Endothelial cell of umbilical vein (primary cell): ENCODE measurements around the gene CYP2C18. TPM values are rescaled to one million over a fixed set of nuclear protein-coding genes. Genes with fewer than 3 reads are reported as not detected.

Source experiments
- BruUV-seq: library from RNA; stranded (reverse); fragments of 400-500 nt; replicated peaks from 2 replicates; lab custom pipeline; 2021; lab: Mats Ljungman, UMichigan
- CTCF ChIA-PET: fragments of 300-600, 350-600 bp; sonication (Branson Sonifier 250); formaldehyde crosslinking; loops from one replicate; lab custom pipeline; 2021; ENCODE audit warnings: antibody characterized with exemption, inconsistent platforms; lab: Charles Lee
- POLR2A ChIA-PET: fragments of 300-600, 350-600 bp; sonication (Branson Sonifier 250); formaldehyde crosslinking; loops from one replicate; lab custom pipeline; 2021; ENCODE audit warnings: antibody characterized with exemption, inconsistent platforms; lab: Charles Lee
- DNase-seq: peaks from one replicate; pipeline ENCODE4 v3.0.0-alpha.2; 2011; ENCODE audit warnings: low read depth, low spot score
- FAIRE-seq: peaks from 2 replicates; lab custom pipeline; 2011; peaks lifted over from hg19 to GRCh38; lab: Jason Lieb, UNC
- H2AFZ ChIP-seq: 2 replicates; pipeline ENCODE4 v1.6.0; 2012; ENCODE audit warnings: low read depth, low read length, control low read depth, inconsistent platforms
- H3K27ac ChIP-seq: 2 replicates; pipeline ENCODE4 v1.5.1; 2011; ENCODE audit warnings: low read depth, mild to moderate bottlenecking, control low read depth, low read length, moderate library complexity; ENCODE audit not compliant: insufficient read depth
- H3K27me3 ChIP-seq, 2 experiments: 2 replicates each; pipeline versions ENCODE4 v1.6.0 to v1.6.1; 2011; ENCODE audit warnings: low read length in 2 of 2, mixed read lengths in 1 of 2; ENCODE audit not compliant: control insufficient read depth in 2 of 2, insufficient read depth in 2 of 2
- H3K36me3 ChIP-seq, 2 experiments: 2 replicates in 1 of 2; 3 replicates in 1 of 2; pipeline ENCODE4 v1.5.1; 2011; ENCODE audit warnings: low read length in 2 of 2, mild to moderate bottlenecking in 1 of 2, moderate library complexity in 1 of 2; ENCODE audit not compliant: control insufficient read depth in 2 of 2, insufficient read depth in 2 of 2; ENCODE audit errors: extremely low read depth in 1 of 2
- H3K4me1 ChIP-seq: 3 replicates; pipeline ENCODE4 v1.5.1; 2011; ENCODE audit warnings: mild to moderate bottlenecking, low read length; ENCODE audit not compliant: control insufficient read depth, insufficient read depth; ENCODE audit errors: extremely low read depth
- H3K4me2 ChIP-seq: 2 replicates; pipeline ENCODE4 v1.6.1; 2011; ENCODE audit warnings: low read length, control low read depth, mixed read lengths; ENCODE audit not compliant: insufficient read depth
- H3K4me3 ChIP-seq, 3 experiments: fragments of 200-600 bp in 1 of 3; sonication (generic), shearing (Covaris generic) in 1 of 3; replicated peaks in 1 of 3; 2 replicates each; pipeline ENCODE4 v1.5.1; 2011 to 2016; ENCODE audit warnings: control low read depth in 3 of 3, low read length in 3 of 3, mild to moderate bottlenecking in 2 of 3, inconsistent platforms in 1 of 3, low read depth in 1 of 3, moderate library complexity in 1 of 3; ENCODE audit not compliant: insufficient read depth in 1 of 3
- H3K79me2 ChIP-seq: 2 replicates; pipeline ENCODE4 v1.6.0; 2012; ENCODE audit warnings: low read length, inconsistent platforms; ENCODE audit not compliant: control insufficient read depth, insufficient read depth
- H3K9ac ChIP-seq: replicated peaks from 2 replicates; pipeline ENCODE3; 2011; ENCODE audit warnings: low read length, control low read depth; ENCODE audit not compliant: insufficient read depth; ENCODE audit errors: extremely low read depth
- H3K9me1 ChIP-seq: replicated peaks from 3 replicates; pipeline ENCODE4 v1.6.0; 2011; ENCODE audit warnings: mild to moderate bottlenecking, low read length; ENCODE audit not compliant: control insufficient read depth, insufficient read depth; ENCODE audit errors: extremely low read depth
- H3K9me3 ChIP-seq: replicated peaks from 2 replicates; pipeline ENCODE4 v1.5.1; 2012; ENCODE audit warnings: low read length, inconsistent platforms; ENCODE audit not compliant: control insufficient read depth, insufficient read depth
- H4K20me1 ChIP-seq: replicated peaks from 2 replicates; pipeline ENCODE3; 2011; ENCODE audit warnings: mild to moderate bottlenecking, low read length; ENCODE audit not compliant: control insufficient read depth, insufficient read depth; ENCODE audit errors: extremely low read depth
- CTCF ChIP-seq, 2 donors: IDR thresholded peaks; 1 replicate in 1 of 2; 2 replicates in 1 of 2; pipeline ENCODE4 v1.5.1; 2011; ENCODE audit warnings: low read length in 2 of 2, mild to moderate bottlenecking in 2 of 2, moderate library complexity in 2 of 2, control low read depth in 1 of 2, inconsistent platforms in 1 of 2, low read depth in 1 of 2; ENCODE audit not compliant: insufficient read depth in 1 of 2; ENCODE audit errors: extremely low read depth in 1 of 2
- EZH2 ChIP-seq: IDR thresholded peaks from 2 replicates; pipeline ENCODE4 v1.6.1; 2012; ENCODE audit warnings: borderline replicate concordance, low read depth, mild to moderate bottlenecking, moderate library complexity, low read length, inconsistent platforms; ENCODE audit not compliant: severe bottlenecking
- FOS ChIP-seq: IDR thresholded peaks from 2 replicates; pipeline ENCODE4 v1.6.1; 2011; ENCODE audit warnings: mild to moderate bottlenecking, low read length, moderate library complexity, borderline replicate concordance; ENCODE audit not compliant: insufficient read depth
- GATA2 ChIP-seq: IDR thresholded peaks from 2 replicates; pipeline ENCODE4 v1.7.0; 2011; ENCODE audit warnings: low read depth, mild to moderate bottlenecking, moderate library complexity, mixed read lengths, low read length; ENCODE audit not compliant: insufficient read length, insufficient read depth
- JUN ChIP-seq: IDR thresholded peaks from 2 replicates; pipeline ENCODE4 v1.6.1; 2011; ENCODE audit warnings: borderline replicate concordance, low read depth; ENCODE audit not compliant: insufficient read length, insufficient read depth
- MAX ChIP-seq: IDR thresholded peaks from 2 replicates; pipeline ENCODE4 v1.6.1; 2011; ENCODE audit not compliant: insufficient read depth, insufficient read length
- MYC ChIP-seq: IDR thresholded peaks from one replicate; pipeline ENCODE4 v1.6.1; 2011; ENCODE audit warnings: mild to moderate bottlenecking, low read depth, low read length
- POLR2A ChIP-seq: IDR thresholded peaks from 2 replicates; pipeline ENCODE4 v1.6.1; 2012; ENCODE audit warnings: low read depth, mild to moderate bottlenecking, control low read depth, low read length
- POLR2AphosphoS5 ChIP-seq: IDR thresholded peaks from 2 replicates; pipeline ENCODE4 v1.6.1; 2012; ENCODE audit warnings: low read depth, mild to moderate bottlenecking, control low read depth, low read length, moderate library complexity; ENCODE audit not compliant: insufficient read depth
- dilution Hi-C: fragments of 300-500 bp; cut with MboI; formaldehyde crosslinking; loops from one replicate; pipeline ENCODE4 v1.15.0; 2019; ENCODE audit warnings: low sequenced_read_pairs; ENCODE audit not compliant: extremely low pct_ligation_motif_present
- intact Hi-C: fragments of 100-400 bp; cut with micrococcal nuclease; formaldehyde crosslinking; loops from one replicate; pipeline ENCODE4 v1.10.0; 2022
- polyA plus RNA-seq, 4 experiments: library from polyadenylated mRNA; depleted of rRNA in 3 of 4; stranded (reverse) in 3 of 4; unstranded in 1 of 4; fragments of >200 nt; gene quantifications; 2 replicates each; pipeline versions ENCODE4 v1.2.1 to v1.2.3, GENCODE V29; 2011 to 2012; ENCODE audit warnings: missing spikeins in 1 of 4
- total RNA-seq: library from RNA; stranded (reverse); gene quantifications from 2 replicates; pipeline ENCODE4 v1.2.3, GENCODE V29; 2021

The CYP2C18 gene
- total and polyA plus RNA-seq, 2 donors (not counting 3 experiments of a cell fraction or from before 2014, with no cell fraction given) = not detected

GRCh38 chr10:94777886-94778458 is 94.4 kb downstream of the CYP2C18 start:
- POLR2A ChIA-PET = no interaction called here
- no peak for DNase-seq

More at GRCh38 chr10:94777886-94778458, 94.4 kb downstream of the CYP2C18 start:
- FAIRE-seq = no peak
- dilution Hi-C loops (no loop called here), intact Hi-C loops (no loop called here)
- no peaks in the 10 kb centered on the region for H4K20me1 ChIP-seq
- TF ChIP-seq POLR2AphosphoS5 (no peak), JUN (no peak), POLR2A (no peak), MAX (no peak), GATA2 (no peak), CTCF (IDR thresholded peaks at IDR 0.05; ENCODE audit: extremely low read depth in 1 of 2, insufficient read depth in 1 of 2, low read depth in 1 of 2, low read length in 2 of 2) (no peak), MYC (no peak), FOS (no peak), EZH2 (no peak)
- H3K27ac ChIP-seq = no peak overlapping the region
- CTCF ChIA-PET = no interaction called here
- H2AFZ ChIP-seq = no peak overlapping the region
- no peak overlapping the region for H3K9ac ChIP-seq
- H3K27me3 ChIP-seq = no peaks in the 10 kb centered on the region
- H3K9me1 ChIP-seq = no peaks in the 10 kb centered on the region
- no peaks in the 10 kb centered on the region for H3K36me3 ChIP-seq
- BruUV-seq = no TSS peak
- no peak overlapping the region for H3K4me2 ChIP-seq
- no peaks in the 10 kb centered on the region for H3K79me2 ChIP-seq
- H3K4me3 ChIP-seq = no peak overlapping the region
- no peaks in the 10 kb centered on the region for H3K4me1 ChIP-seq
- no peaks in the 10 kb centered on the region for H3K9me3 ChIP-seq
